WTC11 (cell line): ENCODE measurements around the gene WDR1. TPM values are rescaled to one million over a fixed set of nuclear protein-coding genes. Genes with fewer than 3 reads are reported as not detected.

Experiments used
- ATAC-seq: fragments of 200-7000 bp; cut with Tn5 transposase; 2 replicates; pipeline ENCODE4 v1.10.0; 2021; ENCODE audit warnings: mild to moderate bottlenecking, moderate library complexity
- CTCF ChIA-PET: fragments of 300-600 bp; sonication (Branson Sonifier 250); formaldehyde crosslinking; loops from one replicate; lab custom pipeline; 2021; ENCODE audit warnings: antibody characterized with exemption; lab: Charles Lee
- POLR2A ChIA-PET: fragments of 350-600 bp; sonication (Branson Sonifier 250); formaldehyde crosslinking; loops from one replicate; lab custom pipeline; 2021; ENCODE audit warnings: antibody characterized with exemption; lab: Charles Lee
- DNase-seq: peaks from one replicate; pipeline ENCODE4 v3.0.0; 2021; ENCODE audit warnings: low spot score
- H3K27ac Mint-ChIP-seq: 2 replicates; pipeline ENCODE4 v1.8.0; 2021; ENCODE audit warnings: mixed read lengths
- H3K27me3 Mint-ChIP-seq: 2 replicates; pipeline ENCODE4 v1.8.0; 2021; ENCODE audit warnings: low read depth, mild to moderate bottlenecking, moderate library complexity, mixed read lengths
- H3K36me3 Mint-ChIP-seq: 2 replicates; pipeline ENCODE4 v1.8.0; 2021; ENCODE audit warnings: mixed read lengths
- H3K4me1 Mint-ChIP-seq: 2 replicates; pipeline ENCODE4 v1.8.0; 2022; ENCODE audit warnings: mixed read lengths
- H3K4me3 Mint-ChIP-seq: 2 replicates; pipeline ENCODE4 v1.8.0; 2021; ENCODE audit warnings: mild to moderate bottlenecking, moderate library complexity, mixed read lengths
- H3K9me3 Mint-ChIP-seq: 2 replicates; pipeline ENCODE4 v1.8.0; 2021; ENCODE audit warnings: mixed read lengths
- ARID4B ChIP-seq: sonication (generic); formaldehyde crosslinking; IDR thresholded peaks from 2 replicates; pipeline ENCODE4 v1.8.0; 2023; ENCODE audit warnings: missing genetic modification reagents, mild to moderate bottlenecking, borderline replicate concordance
- GABPB1 ChIP-seq: sonication (generic); formaldehyde crosslinking; IDR thresholded peaks from 2 replicates; pipeline ENCODE4 v1.8.1; 2023; ENCODE audit warnings: mild to moderate bottlenecking, missing genetic modification reagents
- HMGA2 ChIP-seq: fragments of 250-450 bp; sonication (Bioruptor Pico); IDR thresholded peaks from 2 replicates; pipeline ENCODE4 v1.4.0; 2021; ENCODE audit warnings: mild to moderate bottlenecking, moderate library complexity
- HMGXB4 ChIP-seq: sonication (generic); formaldehyde crosslinking; IDR thresholded peaks from 2 replicates; pipeline ENCODE4 v1.8.1; 2023; ENCODE audit warnings: mild to moderate bottlenecking, moderate library complexity, missing genetic modification reagents
- IRF1 ChIP-seq: sonication (generic); formaldehyde crosslinking; IDR thresholded peaks from 2 replicates; pipeline ENCODE4 v1.8.0; 2023; ENCODE audit warnings: missing genetic modification reagents
- IRF2 ChIP-seq: sonication (generic); formaldehyde crosslinking; IDR thresholded peaks from 2 replicates; pipeline ENCODE4 v1.8.0; 2022; ENCODE audit warnings: low read depth, missing genetic modification reagents, borderline replicate concordance
- JAZF1 ChIP-seq: fragments of 250-450 bp; sonication (Bioruptor Pico); IDR thresholded peaks from 2 replicates; pipeline ENCODE4 v1.9.0; 2021; ENCODE audit warnings: moderate library complexity, mild to moderate bottlenecking, inconsistent platforms
- MXD4 ChIP-seq: fragments of 250-450 bp; sonication (Bioruptor Pico); IDR thresholded peaks from 2 replicates; pipeline ENCODE4 v1.8.0; 2021; ENCODE audit warnings: mild to moderate bottlenecking, moderate library complexity, borderline replicate concordance
- NFATC4 ChIP-seq: fragments of 250-450 bp; sonication (Bioruptor Pico); IDR thresholded peaks from 2 replicates; pipeline ENCODE4 v1.9.0; 2021; ENCODE audit warnings: mild to moderate bottlenecking
- NFYB ChIP-seq: sonication (generic); formaldehyde crosslinking; conservative IDR thresholded peaks from 2 replicates; pipeline ENCODE4 v1.8.0; 2022; ENCODE audit warnings: low read depth, missing genetic modification reagents
- OVOL2 ChIP-seq: fragments of 250-450 bp; sonication (Bioruptor Pico); IDR thresholded peaks from 2 replicates; pipeline ENCODE4 v1.9.0; 2021; ENCODE audit warnings: mild to moderate bottlenecking, borderline replicate concordance
- PRDM15 ChIP-seq: sonication (generic); formaldehyde crosslinking; IDR thresholded peaks from 2 replicates; pipeline ENCODE4 v1.8.0; 2022; ENCODE audit warnings: missing genetic modification reagents
- SOX15 ChIP-seq: fragments of 250-450 bp; sonication (Bioruptor Pico); IDR thresholded peaks from 2 replicates; pipeline ENCODE4 v1.9.0; 2021; ENCODE audit warnings: mild to moderate bottlenecking
- ZMAT4 ChIP-seq: fragments of 250-450 bp; sonication (Bioruptor Pico); IDR thresholded peaks from 2 replicates; pipeline ENCODE4 v1.9.0; 2021; ENCODE audit warnings: mild to moderate bottlenecking
- ZNF263 ChIP-seq: sonication (generic); formaldehyde crosslinking; IDR thresholded peaks from 2 replicates; pipeline ENCODE4 v1.8.1; 2022; ENCODE audit warnings: low read depth, mild to moderate bottlenecking, moderate library complexity, missing genetic modification reagents
- ZNF396 ChIP-seq: fragments of 250-450 bp; sonication (Bioruptor Pico); IDR thresholded peaks from 2 replicates; pipeline ENCODE4 v1.8.0; 2021; ENCODE audit warnings: mild to moderate bottlenecking, moderate library complexity, borderline replicate concordance
- total RNA-seq: library from RNA; stranded (reverse); gene quantifications from 3 replicates; pipeline ENCODE4 v1.2.3, GENCODE V29; 2021
- TF ChIP-seq, protein P1 (sequence below): sonication (generic); formaldehyde crosslinking; IDR thresholded peaks from 2 replicates; pipeline ENCODE4 v1.8.1; 2023; ENCODE audit warnings: mild to moderate bottlenecking, missing genetic modification reagents, moderate library complexity
- TF ChIP-seq, protein P2 (sequence below): sonication (generic); formaldehyde crosslinking; conservative IDR thresholded peaks from 2 replicates; pipeline ENCODE4 v1.8.1; 2023; ENCODE audit warnings: mild to moderate bottlenecking, low read depth, missing genetic modification reagents, moderate library complexity
- TF ChIP-seq, protein P3 (sequence below): fragments of 250-450 bp; sonication (Bioruptor Pico); IDR thresholded peaks from 2 replicates; pipeline ENCODE4 v2.1.2; 2022; ENCODE audit warnings: mild to moderate bottlenecking, moderate library complexity

WDR1 gene
- total RNA-seq, 1 experiment from 2014 or later = 288 TPM

DNA sequence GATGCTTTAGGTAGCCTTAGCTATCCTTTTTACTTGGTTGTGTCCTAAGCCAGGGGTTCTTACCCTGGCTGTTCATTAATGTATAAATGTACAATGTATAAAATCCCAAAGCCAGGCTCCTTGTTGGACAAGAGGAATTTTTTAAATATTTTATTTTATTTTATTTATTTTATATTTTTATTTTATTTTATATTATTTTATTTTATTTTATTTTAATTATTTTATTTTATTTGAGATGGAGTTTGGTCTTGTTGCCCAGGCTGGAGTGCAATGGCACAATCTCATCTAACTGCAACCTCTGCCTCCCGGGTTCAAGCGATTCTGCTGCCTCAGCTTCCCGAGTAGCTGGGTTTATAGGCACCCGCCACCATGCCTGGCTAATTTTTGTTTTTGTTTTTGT, 87.2 kb downstream of the WDR1 start:
- DNase-seq (no peak), ATAC-seq (no peak)
- CTCF ChIA-PET = no interaction called here
- POLR2A ChIA-PET = no interaction called here
- H3K36me3 Mint-ChIP-seq = no peaks in the 10 kb centered on the region
- no peak overlapping the region for H3K27ac Mint-ChIP-seq
- H3K27me3 Mint-ChIP-seq = no peaks in the 10 kb centered on the region; the same call in 1 of the 2 replicates
- no peak for TF ChIP-seq NFATC4
- TF ChIP-seq HMGA2 (CRISPR knock-in tag) = peak; percentile 95; the same call in 1 of the 2 replicates
- H3K4me3 Mint-ChIP-seq = no peak overlapping the region
- 0 out of 2 replicates have a peak, but pooled peaks cover 10% of the 10 kb centered on the region for H3K4me1 Mint-ChIP-seq
- no peaks in the 10 kb centered on the region for H3K9me3 Mint-ChIP-seq

DNA sequence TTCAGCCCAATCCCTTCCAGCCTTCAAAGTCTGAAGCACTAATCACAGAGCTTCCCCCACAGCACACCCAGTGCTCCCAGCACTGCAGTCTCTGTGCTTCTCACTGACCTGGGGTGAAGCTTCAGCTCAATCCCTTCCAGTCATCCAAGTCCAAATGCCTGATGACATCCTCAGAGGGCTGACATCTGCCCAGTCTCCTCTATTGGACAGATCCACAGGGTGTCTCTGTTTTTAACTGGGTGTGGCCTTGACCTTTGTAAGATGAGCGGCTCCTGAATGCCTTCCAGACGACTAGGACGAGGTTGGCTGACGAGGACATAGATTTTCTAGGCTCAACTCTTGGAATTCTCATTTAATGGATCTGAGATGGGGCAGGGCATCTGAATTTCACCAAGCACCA, 87.7 kb downstream of the WDR1 start:
- Mint-ChIP-seq H3K9me3 (no peaks in the 10 kb centered on the region), H3K4me1 (0 out of 2 replicates have a peak, but pooled peaks cover 10% of the 10 kb centered on the region), H3K27ac (no peak overlapping the region), H3K36me3 (no peaks in the 10 kb centered on the region), H3K4me3 (no peak overlapping the region), H3K27me3 (no peaks in the 10 kb centered on the region; the same call in 1 of the 2 replicates)
- CTCF ChIA-PET = interaction anchor here (1.1 kb wide), 1 partner anchor 337 kb away, joined by 3 read pairs; no protein-coding TSS in a partner anchor
- POLR2A ChIA-PET = no interaction called here
- no peak for DNase-seq
- ATAC-seq = 0 out of 2 replicates have a peak, but pooled peaks have one; percentile 24
- TF ChIP-seq OVOL2 (CRISPR knock-in tag) (no peak), HMGXB4 (CRISPR knock-in tag) (no peak), ARID4B (CRISPR knock-in tag) (no peak), IRF2 (CRISPR knock-in tag) (no peak), GABPB1 (no peak), JAZF1 (CRISPR knock-in tag) (no peak), MXD4 (CRISPR knock-in tag) (no peak), IRF1 (CRISPR knock-in tag) (no peak), NFYB (CRISPR knock-in tag) (no peak), SOX15 (CRISPR knock-in tag) (no peak), ZNF263 (CRISPR knock-in tag) (no peak), PRDM15 (CRISPR knock-in tag) (no peak), ZNF396 (CRISPR knock-in tag) (no peak), ZMAT4 (no peak)
- TF ChIP-seq, protein P1, sequence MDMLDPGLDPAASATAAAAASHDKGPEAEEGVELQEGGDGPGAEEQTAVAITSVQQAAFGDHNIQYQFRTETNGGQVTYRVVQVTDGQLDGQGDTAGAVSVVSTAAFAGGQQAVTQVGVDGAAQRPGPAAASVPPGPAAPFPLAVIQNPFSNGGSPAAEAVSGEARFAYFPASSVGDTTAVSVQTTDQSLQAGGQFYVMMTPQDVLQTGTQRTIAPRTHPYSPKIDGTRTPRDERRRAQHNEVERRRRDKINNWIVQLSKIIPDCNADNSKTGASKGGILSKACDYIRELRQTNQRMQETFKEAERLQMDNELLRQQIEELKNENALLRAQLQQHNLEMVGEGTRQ = no peak
- TF ChIP-seq, protein P2, sequence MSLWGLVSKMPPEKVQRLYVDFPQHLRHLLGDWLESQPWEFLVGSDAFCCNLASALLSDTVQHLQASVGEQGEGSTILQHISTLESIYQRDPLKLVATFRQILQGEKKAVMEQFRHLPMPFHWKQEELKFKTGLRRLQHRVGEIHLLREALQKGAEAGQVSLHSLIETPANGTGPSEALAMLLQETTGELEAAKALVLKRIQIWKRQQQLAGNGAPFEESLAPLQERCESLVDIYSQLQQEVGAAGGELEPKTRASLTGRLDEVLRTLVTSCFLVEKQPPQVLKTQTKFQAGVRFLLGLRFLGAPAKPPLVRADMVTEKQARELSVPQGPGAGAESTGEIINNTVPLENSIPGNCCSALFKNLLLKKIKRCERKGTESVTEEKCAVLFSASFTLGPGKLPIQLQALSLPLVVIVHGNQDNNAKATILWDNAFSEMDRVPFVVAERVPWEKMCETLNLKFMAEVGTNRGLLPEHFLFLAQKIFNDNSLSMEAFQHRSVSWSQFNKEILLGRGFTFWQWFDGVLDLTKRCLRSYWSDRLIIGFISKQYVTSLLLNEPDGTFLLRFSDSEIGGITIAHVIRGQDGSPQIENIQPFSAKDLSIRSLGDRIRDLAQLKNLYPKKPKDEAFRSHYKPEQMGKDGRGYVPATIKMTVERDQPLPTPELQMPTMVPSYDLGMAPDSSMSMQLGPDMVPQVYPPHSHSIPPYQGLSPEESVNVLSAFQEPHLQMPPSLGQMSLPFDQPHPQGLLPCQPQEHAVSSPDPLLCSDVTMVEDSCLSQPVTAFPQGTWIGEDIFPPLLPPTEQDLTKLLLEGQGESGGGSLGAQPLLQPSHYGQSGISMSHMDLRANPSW (CRISPR knock-in tag) = no peak
- TF ChIP-seq, protein P3, sequence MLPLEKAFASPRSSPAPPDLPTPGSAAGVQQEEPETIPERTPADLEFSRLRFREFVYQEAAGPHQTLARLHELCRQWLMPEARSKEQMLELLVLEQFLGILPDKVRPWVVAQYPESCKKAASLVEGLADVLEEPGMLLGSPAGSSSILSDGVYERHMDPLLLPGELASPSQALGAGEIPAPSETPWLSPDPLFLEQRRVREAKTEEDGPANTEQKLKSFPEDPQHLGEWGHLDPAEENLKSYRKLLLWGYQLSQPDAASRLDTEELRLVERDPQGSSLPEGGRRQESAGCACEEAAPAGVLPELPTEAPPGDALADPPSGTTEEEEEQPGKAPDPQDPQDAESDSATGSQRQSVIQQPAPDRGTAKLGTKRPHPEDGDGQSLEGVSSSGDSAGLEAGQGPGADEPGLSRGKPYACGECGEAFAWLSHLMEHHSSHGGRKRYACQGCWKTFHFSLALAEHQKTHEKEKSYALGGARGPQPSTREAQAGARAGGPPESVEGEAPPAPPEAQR = no peak
